ENCODE data around the gene PCDH12.

Gene PCDH12

DNA sequence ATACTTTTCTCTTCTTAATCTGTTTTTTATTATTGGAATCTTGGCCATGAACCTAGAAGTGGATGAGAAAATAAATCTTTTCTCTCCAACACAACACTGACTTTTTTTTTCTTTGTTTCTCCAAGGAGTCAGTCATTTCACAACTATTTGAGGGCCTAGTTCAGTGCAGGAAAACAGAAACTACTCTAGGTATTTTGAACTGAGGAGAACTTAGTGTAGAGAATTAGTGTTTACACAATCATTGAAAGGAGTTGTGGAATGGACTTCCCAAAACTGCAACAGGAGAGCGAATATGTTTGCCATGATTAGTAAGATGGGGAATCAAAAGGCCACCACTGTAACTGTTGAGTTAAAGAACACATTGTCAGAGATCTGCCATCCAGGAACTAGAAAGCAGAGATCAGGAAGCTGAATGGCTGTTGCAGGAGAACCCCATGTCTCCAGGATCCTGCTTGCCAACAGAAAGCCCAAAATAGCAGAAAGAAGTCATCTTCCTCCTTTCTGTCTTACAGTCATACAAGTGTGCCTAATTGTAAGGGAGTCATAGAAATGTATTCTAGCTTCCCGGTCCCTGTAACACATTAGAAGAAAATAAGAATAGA is 59.5 kb downstream of the PCDH12 start:
- Histone ChIP-seq H3K9ac (ENCODE audit: low read length) (no peak overlapping the region), H4K5ac (ENCODE audit: low read length) (no peak overlapping the region), H3K4me1 (ENCODE audit: control insufficient read depth, low read depth, low read length) (no peaks in the 10 kb centered on the region), H4K8ac (ENCODE audit: low read depth, low read length) (no peak overlapping the region), H3K56ac (ENCODE audit: low read length) (no peak overlapping the region), H3K23ac (ENCODE audit: low read length) (no peak overlapping the region), H3K4me2 (ENCODE audit: low read length) (no peak overlapping the region), H3K27me3 (ENCODE audit: insufficient read depth, low read length, poor library complexity) (no peaks in the 10 kb centered on the region), H3K79me1 (ENCODE audit: low read length) (no peaks in the 10 kb centered on the region), H2BK120ac (ENCODE audit: low read depth, low read length) (no peak overlapping the region), H2BK15ac (replicated peaks; ENCODE audit: low read depth) (no peak overlapping the region), H3K27ac (ENCODE audit: low read depth, low read length) (no peak overlapping the region), H2BK5ac (ENCODE audit: low read length) (no peak overlapping the region), H3K18ac (ENCODE audit: low read length) (no peak overlapping the region), H3K4me3 (ENCODE audit: low read length) (no peak overlapping the region), H3K4ac (ENCODE audit: low read depth, low read length) (no peak overlapping the region), H3K79me2 (ENCODE audit: control insufficient read depth, insufficient read depth, low read length) (no peaks in the 10 kb centered on the region), H2AK5ac (ENCODE audit: low read length) (no peak overlapping the region), H3K36me3 (ENCODE audit: control insufficient read depth, insufficient read depth, low read length) (no peaks in the 10 kb centered on the region)
- no peak for DNase-seq
- no CpG with 5 or more reads among the region's 2 CpGs for WGBS (ENCODE audit: extremely low coverage, insufficient coverage, low lambda C conversion rate)

GRCh38 chr5:141897425-141897824 is 60.6 kb downstream of the PCDH12 start:
- Histone ChIP-seq H3K9ac (ENCODE audit: low read length) (no peak overlapping the region), H3K23ac (ENCODE audit: low read length) (no peak overlapping the region), H3K18ac (ENCODE audit: low read length) (no peak overlapping the region), H3K27me3 (ENCODE audit: insufficient read depth, low read length, poor library complexity) (no peaks in the 10 kb centered on the region), H3K36me3 (ENCODE audit: control insufficient read depth, insufficient read depth, low read length) (no peaks in the 10 kb centered on the region), H3K79me2 (ENCODE audit: control insufficient read depth, insufficient read depth, low read length) (no peaks in the 10 kb centered on the region), H4K8ac (ENCODE audit: low read depth, low read length) (no peak overlapping the region), H2BK5ac (ENCODE audit: low read length) (no peak overlapping the region), H2BK15ac (replicated peaks; ENCODE audit: low read depth) (no peak overlapping the region), H2BK120ac (ENCODE audit: low read depth, low read length) (no peak overlapping the region), H3K79me1 (ENCODE audit: low read length) (no peaks in the 10 kb centered on the region), H3K27ac (ENCODE audit: low read depth, low read length) (no peak overlapping the region), H3K4ac (ENCODE audit: low read depth, low read length) (no peak overlapping the region), H4K5ac (ENCODE audit: low read length) (no peak overlapping the region), H3K4me1 (ENCODE audit: control insufficient read depth, low read depth, low read length) (no peaks in the 10 kb centered on the region), H3K4me3 (ENCODE audit: low read length) (no peak overlapping the region), H3K56ac (ENCODE audit: low read length) (no peak overlapping the region), H2AK5ac (ENCODE audit: low read length) (no peak overlapping the region), H3K4me2 (ENCODE audit: low read length) (no peak overlapping the region)
- no peak for DNase-seq
- WGBS (ENCODE audit: extremely low coverage, insufficient coverage, low lambda C conversion rate): no CpG with 5 or more reads among the region's 4 CpGs
